Esophagus muscularis mucosa (tissue), 4 donors: ENCODE results near the gene RPS6KA2.

Experiments
- CTCF ChIP-seq, 3 experiments: fragments of 200-600 bp in 2 of 3; fragments of 450-650 bp in 1 of 3; sonication (generic) in 2 of 3; IDR thresholded peaks; one replicate each; pipeline ENCODE4 v1.5.1; 2017 to 2019; ENCODE audit warnings: antibody characterized with exemption in 3 of 3, mild to moderate bottlenecking in 2 of 3, moderate library complexity in 1 of 3
- EP300 ChIP-seq: sonication (generic); formaldehyde crosslinking; IDR thresholded peaks from one replicate; pipeline ENCODE4 v1.6.1; 2017; ENCODE audit warnings: antibody characterized with exemption
- POLR2A ChIP-seq: fragments of 450-650 bp; IDR thresholded peaks from one replicate; pipeline ENCODE4 v1.6.1; 2017; ENCODE audit warnings: antibody characterized with exemption, moderate library complexity, mild to moderate bottlenecking, low read depth
- POLR2AphosphoS5 ChIP-seq, 2 donors: sonication (generic); formaldehyde crosslinking; IDR thresholded peaks; one replicate each; pipeline ENCODE4 v1.6.1; 2017; ENCODE audit warnings: antibody characterized with exemption in 2 of 2

DNA sequence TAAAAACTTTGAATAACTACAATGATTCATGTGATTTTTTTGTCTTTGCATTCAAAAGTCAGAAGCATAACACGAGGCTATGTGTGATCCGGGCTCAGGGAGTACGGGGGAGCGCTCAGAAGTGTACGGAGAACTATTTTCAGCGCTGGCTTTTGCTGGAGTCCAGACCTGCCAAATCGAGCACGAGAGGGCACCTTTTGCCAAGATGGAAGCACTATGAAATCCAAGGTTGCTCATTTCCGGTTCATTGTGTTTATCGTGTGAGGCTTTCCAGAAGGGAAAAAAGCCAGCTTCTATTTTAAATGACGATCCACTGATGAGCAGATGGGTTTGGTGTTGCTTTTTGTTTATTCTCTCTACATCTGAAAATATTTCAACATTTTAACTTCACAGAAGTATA, 51.8 kb downstream of the RPS6KA2 start:
- TF ChIP-seq CTCF (IDR thresholded peaks at IDR 0.05) (no peak), POLR2A (no peak), POLR2AphosphoS5 (IDR thresholded peaks at IDR 0.05) (peak; percentile 46 to 68), EP300 (no peak)
